Body of pancreas (tissue), 4 donors: ENCODE measurements around the gene PCMTD2. TPM values are rescaled to one million over a fixed set of nuclear protein-coding genes. Genes with fewer than 3 reads are reported as not detected.

Experiments
- ATAC-seq: fragments of 150-250 bp; one replicate; pipeline ENCODE4 v1.9.1; 2016
- DNase-seq, 4 donors: peaks; one replicate each; pipeline ENCODE4 v3.0.0-alpha.2; 2019
- H3K27ac ChIP-seq, 4 donors: fragments of 200-600 bp; sonication (generic); 1 replicate in 3 of 4; 2 replicates in 1 of 4; pipeline versions ENCODE4 v1.5.1 to v1.6.1; 2016 to 2019; ENCODE audit warnings: mild to moderate bottlenecking in 1 of 4, mixed read lengths in 1 of 4, moderate library complexity in 1 of 4
- H3K27me3 ChIP-seq, 2 donors: fragments of 200-600 bp; sonication (generic); one replicate each; pipeline ENCODE4 v1.6.0; 2016; ENCODE audit warnings: mild to moderate bottlenecking in 1 of 2
- H3K36me3 ChIP-seq, 2 donors: fragments of 200-600 bp; sonication (generic); replicated peaks in 1 of 2; 2 replicates each; pipeline ENCODE4 v1.5.1; 2016; ENCODE audit warnings: low read depth in 2 of 2; ENCODE audit not compliant: insufficient read depth in 1 of 2
- H3K4me1 ChIP-seq: fragments of 200-600 bp; sonication (generic); one replicate; pipeline ENCODE4 v1.6.0; 2016
- H3K4me3 ChIP-seq, 2 donors: fragments of 200-600 bp; sonication (generic); 1 replicate in 1 of 2; 2 replicates in 1 of 2; pipeline ENCODE4 v1.5.1; 2016 to 2019
- H3K9me3 ChIP-seq, 3 donors: fragments of 200-600 bp; sonication (generic); 1 replicate in 2 of 3; 2 replicates in 1 of 3; pipeline ENCODE4 v1.5.1; 2016
- POLR2A ChIP-seq, 3 donors: fragments of 450-650 bp; IDR thresholded peaks; one replicate each; pipeline ENCODE4 v1.6.1; 2016; ENCODE audit warnings: antibody characterized with exemption in 3 of 3, mild to moderate bottlenecking in 2 of 3
- WGBS, 2 donors: methylation state at CpG; one replicate each; pipeline ENCODE4 v1.1.5; 2017; 5-methylcytosine and 5-hydroxymethylcytosine counted together
- intact Hi-C: fragments of 100-400 bp; cut with DNase I; formaldehyde crosslinking; loops from one replicate; pipeline ENCODE4 v1.15.1; 2023
- total RNA-seq, 2 donors: library from RNA; depleted of rRNA; stranded (reverse); fragments of >200 nt; gene quantifications; one replicate each; pipeline ENCODE4 v1.1.0, GENCODE V29; 2016
- TF ChIP-seq, protein P1 (sequence below), 7 experiments: fragments of 450-650 bp in 4 of 7; fragments of 200-600 bp in 3 of 7; sonication (generic) in 3 of 7; IDR thresholded peaks; one replicate each; pipeline ENCODE4 v1.5.1; 2016 to 2019; ENCODE audit warnings: antibody characterized with exemption in 7 of 7

The PCMTD2 gene
- total RNA-seq, 2 donors from 2014 or later = 25.1 to 45.9 TPM

- DNase-seq = no peak
- no peak for ATAC-seq
- H3K27ac ChIP-seq = no peak overlapping the region
- no peak overlapping the region for H3K4me3 ChIP-seq
- peaks cover 3% of the 10 kb centered on the region for H3K4me1 ChIP-seq
- H3K27me3 ChIP-seq = no peaks in the 10 kb centered on the region
- intact Hi-C loops = no loop called here
- no peaks in the 10 kb centered on the region for H3K36me3 ChIP-seq
- TF ChIP-seq, protein P1, sequence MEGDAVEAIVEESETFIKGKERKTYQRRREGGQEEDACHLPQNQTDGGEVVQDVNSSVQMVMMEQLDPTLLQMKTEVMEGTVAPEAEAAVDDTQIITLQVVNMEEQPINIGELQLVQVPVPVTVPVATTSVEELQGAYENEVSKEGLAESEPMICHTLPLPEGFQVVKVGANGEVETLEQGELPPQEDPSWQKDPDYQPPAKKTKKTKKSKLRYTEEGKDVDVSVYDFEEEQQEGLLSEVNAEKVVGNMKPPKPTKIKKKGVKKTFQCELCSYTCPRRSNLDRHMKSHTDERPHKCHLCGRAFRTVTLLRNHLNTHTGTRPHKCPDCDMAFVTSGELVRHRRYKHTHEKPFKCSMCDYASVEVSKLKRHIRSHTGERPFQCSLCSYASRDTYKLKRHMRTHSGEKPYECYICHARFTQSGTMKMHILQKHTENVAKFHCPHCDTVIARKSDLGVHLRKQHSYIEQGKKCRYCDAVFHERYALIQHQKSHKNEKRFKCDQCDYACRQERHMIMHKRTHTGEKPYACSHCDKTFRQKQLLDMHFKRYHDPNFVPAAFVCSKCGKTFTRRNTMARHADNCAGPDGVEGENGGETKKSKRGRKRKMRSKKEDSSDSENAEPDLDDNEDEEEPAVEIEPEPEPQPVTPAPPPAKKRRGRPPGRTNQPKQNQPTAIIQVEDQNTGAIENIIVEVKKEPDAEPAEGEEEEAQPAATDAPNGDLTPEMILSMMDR (IDR thresholded peaks at IDR 0.05) = no peak
- WGBS, 2 donors = 38 to 52% methylated on average over 2 of the region's 2 CpGs
- H3K9me3 ChIP-seq = no peaks in the 10 kb centered on the region
Measured at GRCh38 chr20:64250027-64250426, 5.5 kb upstream of the PCMTD2 start.

- no peak for ATAC-seq
- 88 to 89% methylated on average over 4 of the region's 4 CpGs for WGBS, 2 donors
Measured at GRCh38 chr20:64253000-64253383, 2.6 kb upstream of the PCMTD2 start.

GRCh38 chr20:64253443-64253842 lies 2.1 kb upstream of the PCMTD2 start:
- whole genome bisulfite sequencing, 2 donors = 45 to 57% methylated on average over 4 of the region's 4 CpGs
- Histone ChIP-seq H3K4me3 (no peak overlapping the region), H3K27me3 (no peaks in the 10 kb centered on the region), H3K9me3 (no peaks in the 10 kb centered on the region), H3K4me1 (peaks cover 28% of the 10 kb centered on the region), H3K36me3 (no peaks in the 10 kb centered on the region), H3K27ac (no peak overlapping the region)
- intact Hi-C loops = no loop called here
- DNase-seq (no peak), ATAC-seq (no peak)
- TF ChIP-seq POLR2A (IDR thresholded peaks at IDR 0.05) = no peak
- TF ChIP-seq, protein P1 (IDR thresholded peaks at IDR 0.05) = no peak

More at GRCh38 chr20:64253000-64253383, 2.6 kb upstream of the PCMTD2 start:
- no peak for TF ChIP-seq POLR2A (IDR thresholded peaks at IDR 0.05)
- TF ChIP-seq, protein P1 (IDR thresholded peaks at IDR 0.05) = no peak
- DNase-seq = no peak
- Histone ChIP-seq H3K9me3 (no peaks in the 10 kb centered on the region), H3K4me1 (peaks cover 25% of the 10 kb centered on the region), H3K36me3 (no peaks in the 10 kb centered on the region), H3K27me3 (no peaks in the 10 kb centered on the region), H3K27ac (no peak overlapping the region), H3K4me3 (no peak overlapping the region)
- intact Hi-C loops = no loop called here

DNA sequence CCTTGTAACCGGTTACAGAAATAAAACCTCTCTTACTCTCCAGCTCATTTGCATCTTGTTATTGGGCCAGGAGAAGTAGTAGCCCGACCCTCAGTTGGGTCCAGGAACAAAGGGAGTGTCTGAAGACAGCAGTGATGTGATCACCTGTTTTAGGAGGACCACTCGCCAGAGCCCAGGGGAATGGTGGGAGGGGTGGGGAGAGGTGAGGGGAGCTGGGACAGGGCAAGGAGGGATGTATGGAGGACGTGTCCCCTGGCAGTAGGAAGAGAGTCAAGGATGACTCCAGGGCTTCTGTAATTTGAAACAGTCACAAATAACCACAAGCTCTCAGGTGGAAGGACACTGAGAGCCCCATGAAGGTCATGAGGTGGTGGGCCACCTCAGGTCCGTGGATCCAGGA lies 1.4 kb upstream of the PCMTD2 start:
- no peak overlapping the region for H3K4me3 ChIP-seq
- H3K27ac ChIP-seq = no peak overlapping the region
- TF ChIP-seq, protein P1 (IDR thresholded peaks at IDR 0.05) = no peak
- no peak for TF ChIP-seq POLR2A (IDR thresholded peaks at IDR 0.05)
- no peaks in the 10 kb centered on the region for H3K9me3 ChIP-seq
- no peaks in the 10 kb centered on the region for H3K36me3 ChIP-seq
- DNase-seq (no peak), ATAC-seq (no peak)
- intact Hi-C loops = no loop called here
- peaks cover 28% of the 10 kb centered on the region for H3K4me1 ChIP-seq
- WGBS, 2 donors = 83 to 85% methylated on average over 5 of the region's 5 CpGs
- H3K27me3 ChIP-seq = no peaks in the 10 kb centered on the region

- TF ChIP-seq, protein P1 (IDR thresholded peaks at IDR 0.05) = no peak
- Histone ChIP-seq H3K4me3 (peak overlapping the region in 1 of 2 donors; percentile 68), H3K27me3 (no peaks in the 10 kb centered on the region), H3K27ac (peak overlapping the region; percentile 55 to 86 (median 76)), H3K9me3 (no peaks in the 10 kb centered on the region), H3K4me1 (peaks cover 28% of the 10 kb centered on the region), H3K36me3 (no peaks in the 10 kb centered on the region)
- ATAC-seq = no peak
- no peak for DNase-seq
- 74 to 75% methylated on average over 19 to 28 of the region's 28 CpGs for WGBS, 2 donors
- intact Hi-C loops = no loop called here
Measured at GRCh38 chr20:64254571-64255360, 782 bp upstream of the PCMTD2 start.
